C4-2B (cell line): ENCODE data around the gene LATS1.

Experiments used
- CTCF ChIP-seq: fragments of 450-650 bp; conservative IDR thresholded peaks from 2 replicates; pipeline ENCODE4 v1.5.1; 2017; ENCODE audit warnings: mild to moderate bottlenecking
- ZFX ChIP-seq: fragments of 450-650 bp; IDR thresholded peaks from 2 replicates; pipeline ENCODE4 v1.6.1; 2017

GRCh38 chr6:149751239-149751638, 33.3 kb upstream of the LATS1 start:
- TF ChIP-seq CTCF (no peak), ZFX (no peak)
